GM23338 (cell line): ENCODE results near the gene IQGAP1. TPM values are rescaled to one million over a fixed set of nuclear protein-coding genes. Genes with fewer than 3 reads are reported as not detected.
A peak's percentile ranks its signal among the peaks of the same experiment; 100 is the strongest.

Experiments
- ATAC-seq: fragments of 200-7000 bp; cut with Tn5 transposase; 3 replicates; pipeline ENCODE4 v1.9.1; 2020
- DNase-seq: peaks from one replicate; pipeline ENCODE4 v3.0.0-alpha.2; 2015; ENCODE audit warnings: low spot score
- H2AFZ ChIP-seq: fragments of 200-600 bp; sonication (generic); 2 replicates; pipeline ENCODE4 v1.8.0; 2016; ENCODE audit warnings: antibody characterized with exemption, mild to moderate bottlenecking, moderate library complexity
- H3F3A ChIP-seq: fragments of 200-600 bp; sonication (generic); replicated peaks from 2 replicates; pipeline ENCODE4 v1.8.0; 2017; ENCODE audit warnings: antibody characterized with exemption, mixed run types, low read depth
- H3K27ac ChIP-seq: fragments of 200-600 bp; sonication (generic); 2 replicates; pipeline ENCODE4 v1.6.1; 2016; ENCODE audit warnings: low read depth
- H3K27me3 ChIP-seq: fragments of 200-600 bp; sonication (generic); 2 replicates; pipeline ENCODE4 v1.8.0; 2016; ENCODE audit warnings: mild to moderate bottlenecking, mixed run types, moderate library complexity; ENCODE audit not compliant: insufficient read depth
- H3K36me3 ChIP-seq: fragments of 200-600 bp; sonication (generic); 2 replicates; pipeline ENCODE4 v1.8.0; 2016; ENCODE audit warnings: mild to moderate bottlenecking; ENCODE audit not compliant: insufficient read depth
- H3K4me1 ChIP-seq: fragments of 200-600 bp; sonication (generic); 2 replicates; pipeline ENCODE4 v1.8.0; 2016; ENCODE audit warnings: mild to moderate bottlenecking, moderate library complexity; ENCODE audit not compliant: insufficient read depth
- H3K4me2 ChIP-seq: fragments of 200-600 bp; sonication (generic); 2 replicates; pipeline ENCODE4 v1.7.1; 2017; ENCODE audit warnings: mixed run types
- H3K4me3 ChIP-seq: fragments of 200-600 bp; sonication (generic); 2 replicates; pipeline ENCODE4 v1.6.1; 2016; ENCODE audit warnings: mixed run types
- H3K79me2 ChIP-seq: fragments of 200-600 bp; sonication (generic); replicated peaks from 2 replicates; pipeline ENCODE4 v1.8.0; 2017; ENCODE audit warnings: mild to moderate bottlenecking; ENCODE audit not compliant: insufficient read depth
- H3K9me2 ChIP-seq: fragments of 200-600 bp; sonication (generic); 2 replicates; pipeline ENCODE4 v1.8.0; 2017; ENCODE audit not compliant: insufficient read depth
- H4K20me1 ChIP-seq: fragments of 200-600 bp; sonication (generic); replicated peaks from 2 replicates; pipeline ENCODE4 v1.8.0; 2017; ENCODE audit warnings: mild to moderate bottlenecking; ENCODE audit not compliant: insufficient read depth
- H3K27ac Mint-ChIP-seq: 2 replicates; pipeline ENCODE4 v1.8.0; 2020; ENCODE audit warnings: inconsistent platforms, mild to moderate bottlenecking, moderate library complexity, mixed read lengths
- H3K27me3 Mint-ChIP-seq: 3 replicates; pipeline ENCODE4 v1.8.0; 2022; ENCODE audit warnings: low read depth, mild to moderate bottlenecking, moderate library complexity, mixed read lengths, inconsistent platforms; ENCODE audit not compliant: insufficient read depth, poor library complexity
- H3K36me3 Mint-ChIP-seq: 3 replicates; pipeline ENCODE4 v1.8.0; 2021; ENCODE audit warnings: low read depth, mild to moderate bottlenecking, inconsistent platforms, moderate library complexity, mixed read lengths
- H3K4me1 Mint-ChIP-seq: 3 replicates; pipeline ENCODE4 v1.8.0; 2020; ENCODE audit warnings: mild to moderate bottlenecking, inconsistent platforms, mixed read lengths
- H3K4me3 Mint-ChIP-seq: 3 replicates; pipeline ENCODE4 v1.8.0; 2021; ENCODE audit warnings: moderate library complexity, mild to moderate bottlenecking, inconsistent platforms, mixed read lengths
- H3K9me3 Mint-ChIP-seq: 3 replicates; pipeline ENCODE4 v1.8.0; 2020; ENCODE audit warnings: moderate library complexity, mild to moderate bottlenecking, inconsistent platforms, mixed read lengths
- CREB1 ChIP-seq: fragments of 250-450 bp; sonication (Bioruptor Pico); IDR thresholded peaks from 2 replicates; pipeline ENCODE4 v1.5.0; 2020; ENCODE audit warnings: low read depth, mild to moderate bottlenecking, moderate library complexity
- EZH2 ChIP-seq: fragments of 200-600 bp; sonication (generic); IDR thresholded peaks from one replicate; pipeline ENCODE4 v1.8.0; 2017; ENCODE audit warnings: antibody characterized with exemption, mild to moderate bottlenecking, low read depth; ENCODE audit not compliant: unreplicated experiment
- JUNB ChIP-seq: IDR thresholded peaks from one replicate; pipeline ENCODE4 v1.6.1; 2016; ENCODE audit warnings: antibody characterized with exemption; ENCODE audit not compliant: unreplicated experiment
- NANOG ChIP-seq: IDR thresholded peaks from 2 replicates; pipeline ENCODE4 v1.6.1; 2016; ENCODE audit warnings: antibody characterized with exemption, borderline replicate concordance
- STAT1 ChIP-seq: IDR thresholded peaks from one replicate; pipeline ENCODE4 v1.6.1; 2016; ENCODE audit warnings: antibody characterized with exemption; ENCODE audit not compliant: unreplicated experiment
- ZNF114 ChIP-seq: fragments of 250-450 bp; sonication (Bioruptor Pico); IDR thresholded peaks from 2 replicates; pipeline ENCODE4 v1.5.0; 2020; ENCODE audit warnings: mild to moderate bottlenecking, moderate library complexity
- ZNF331 ChIP-seq: fragments of 250-450 bp; sonication (Bioruptor Pico); IDR thresholded peaks from 2 replicates; pipeline ENCODE4 v1.5.0; 2020; ENCODE audit warnings: low read depth, mild to moderate bottlenecking, moderate library complexity
- polyA plus RNA-seq: library from polyadenylated mRNA; unstranded; fragments of >200 nt; fragmentation: Nextera tagmentation; extraction: Ambion mirVana; gene quantifications from 2 replicates; pipeline ENCODE4 v1.2.1, GENCODE V29; 2016
- total RNA-seq: library from RNA; depleted of rRNA; stranded (reverse); fragments of >200 nt; shearing (Covaris generic); gene quantifications from 2 replicates; pipeline ENCODE4 v1.2.3, GENCODE V29; 2014
- TF ChIP-seq, protein P1 (sequence below), 2 experiments: fragments of 200-600 bp in 1 of 2; sonication (generic) in 1 of 2; conservative IDR thresholded peaks; 2 replicates each; pipeline versions ENCODE4 v1.5.1 to v1.6.1; 2016 to 2017; ENCODE audit warnings: antibody characterized with exemption in 2 of 2, low read depth in 2 of 2, mild to moderate bottlenecking in 2 of 2, moderate library complexity in 1 of 2
- TF ChIP-seq, protein P2 (sequence below): IDR thresholded peaks from one replicate; pipeline ENCODE4 v1.6.1; 2018; ENCODE audit warnings: antibody characterized with exemption; ENCODE audit not compliant: unreplicated experiment
- TF ChIP-seq, protein P3 (sequence below): fragments of 250-450 bp; sonication (Bioruptor Pico); IDR thresholded peaks from 2 replicates; pipeline ENCODE4 v1.5.0; 2020; ENCODE audit warnings: mild to moderate bottlenecking, moderate library complexity

Gene IQGAP1
- total and polyA plus RNA-seq, 2 experiments from 2014 or later, result 92.7 to 159 TPM

DNA sequence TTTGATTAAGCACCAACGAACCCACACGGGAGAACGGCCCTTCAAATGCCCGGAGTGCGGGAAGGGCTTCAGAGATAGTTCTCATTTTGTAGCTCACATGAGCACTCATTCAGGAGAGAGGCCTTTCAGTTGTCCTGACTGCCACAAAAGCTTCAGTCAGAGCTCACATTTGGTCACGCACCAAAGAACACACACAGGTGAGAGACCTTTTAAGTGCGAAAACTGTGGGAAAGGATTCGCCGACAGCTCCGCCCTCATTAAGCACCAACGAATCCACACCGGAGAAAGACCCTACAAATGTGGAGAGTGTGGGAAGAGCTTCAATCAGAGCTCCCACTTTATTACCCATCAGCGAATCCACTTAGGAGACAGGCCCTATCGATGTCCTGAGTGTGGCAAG is 27.3 kb upstream of the IQGAP1 start:
- H3K27ac ChIP-seq, result no peak overlapping the region
- no peaks in the 10 kb centered on the region; the same call in 2 of the 3 replicates for H3K9me3 Mint-ChIP-seq
- no peak overlapping the region for H3K4me2 ChIP-seq
- no peak overlapping the region for H3K4me3 ChIP-seq
- no peak overlapping the region for H2AFZ ChIP-seq
- no peak for ATAC-seq
- H3K4me1 ChIP-seq, result no peaks in the 10 kb centered on the region
- H3K27ac Mint-ChIP-seq, result no peak overlapping the region
- peaks cover 6% of the 10 kb centered on the region; the same call in 1 of the 3 replicates for H3K36me3 Mint-ChIP-seq
- no peaks in the 10 kb centered on the region for H3K27me3 ChIP-seq
- no peak overlapping the region for H3K4me3 Mint-ChIP-seq
- H3K79me2 ChIP-seq, result no peaks in the 10 kb centered on the region
- H3F3A ChIP-seq, result 0 out of 2 replicates have a peak, but pooled peaks cover 4% of the 10 kb centered on the region
- H3K9me2 ChIP-seq, result no peaks in the 10 kb centered on the region
- H3K4me1 Mint-ChIP-seq, result peaks cover 13% of the 10 kb centered on the region
- no peaks in the 10 kb centered on the region for H3K27me3 Mint-ChIP-seq
- no peak for DNase-seq
- H3K36me3 ChIP-seq, result no peaks in the 10 kb centered on the region
- no peaks in the 10 kb centered on the region for H4K20me1 ChIP-seq
- TF ChIP-seq, protein P1, sequence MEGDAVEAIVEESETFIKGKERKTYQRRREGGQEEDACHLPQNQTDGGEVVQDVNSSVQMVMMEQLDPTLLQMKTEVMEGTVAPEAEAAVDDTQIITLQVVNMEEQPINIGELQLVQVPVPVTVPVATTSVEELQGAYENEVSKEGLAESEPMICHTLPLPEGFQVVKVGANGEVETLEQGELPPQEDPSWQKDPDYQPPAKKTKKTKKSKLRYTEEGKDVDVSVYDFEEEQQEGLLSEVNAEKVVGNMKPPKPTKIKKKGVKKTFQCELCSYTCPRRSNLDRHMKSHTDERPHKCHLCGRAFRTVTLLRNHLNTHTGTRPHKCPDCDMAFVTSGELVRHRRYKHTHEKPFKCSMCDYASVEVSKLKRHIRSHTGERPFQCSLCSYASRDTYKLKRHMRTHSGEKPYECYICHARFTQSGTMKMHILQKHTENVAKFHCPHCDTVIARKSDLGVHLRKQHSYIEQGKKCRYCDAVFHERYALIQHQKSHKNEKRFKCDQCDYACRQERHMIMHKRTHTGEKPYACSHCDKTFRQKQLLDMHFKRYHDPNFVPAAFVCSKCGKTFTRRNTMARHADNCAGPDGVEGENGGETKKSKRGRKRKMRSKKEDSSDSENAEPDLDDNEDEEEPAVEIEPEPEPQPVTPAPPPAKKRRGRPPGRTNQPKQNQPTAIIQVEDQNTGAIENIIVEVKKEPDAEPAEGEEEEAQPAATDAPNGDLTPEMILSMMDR (conservative IDR thresholded peaks at IDR 0.05; ENCODE audit: low read depth in 2 of 2), result no peak

DNA sequence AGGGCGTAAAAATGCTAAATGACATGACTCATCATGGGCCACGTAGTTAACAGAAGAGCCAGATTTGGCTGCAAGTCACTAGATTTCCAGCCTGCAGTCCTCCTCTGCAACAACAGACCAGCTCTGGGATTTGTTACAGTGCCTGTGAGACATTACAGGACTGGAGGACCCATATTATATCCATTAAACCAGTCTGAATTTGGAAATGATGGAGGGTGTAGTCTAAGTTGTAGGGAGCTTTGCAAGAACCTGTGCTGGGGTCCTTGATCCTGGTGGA is 25.2 kb upstream of the IQGAP1 start:
- Histone ChIP-seq H4K20me1 (no peaks in the 10 kb centered on the region), H3K79me2 (no peaks in the 10 kb centered on the region), H3K36me3 (no peaks in the 10 kb centered on the region), H3F3A (0 out of 2 replicates have a peak, but pooled peaks cover 4% of the 10 kb centered on the region), H3K4me3 (no peak overlapping the region), H2AFZ (no peak overlapping the region), H3K27me3 (no peaks in the 10 kb centered on the region), H3K4me1 (no peaks in the 10 kb centered on the region), H3K4me2 (no peak overlapping the region), H3K27ac (no peak overlapping the region), H3K9me2 (no peaks in the 10 kb centered on the region)
- Mint-ChIP-seq H3K4me1 (peaks cover 13% of the 10 kb centered on the region), H3K36me3 (peaks cover 6% of the 10 kb centered on the region; the same call in 1 of the 3 replicates), H3K27ac (peak overlapping the region; percentile 68), H3K9me3 (no peaks in the 10 kb centered on the region; the same call in 2 of the 3 replicates), H3K4me3 (no peak overlapping the region), H3K27me3 (no peaks in the 10 kb centered on the region)
- DNase-seq (no peak), ATAC-seq (no peak)
- no peak for TF ChIP-seq EZH2
- TF ChIP-seq, protein P2, sequence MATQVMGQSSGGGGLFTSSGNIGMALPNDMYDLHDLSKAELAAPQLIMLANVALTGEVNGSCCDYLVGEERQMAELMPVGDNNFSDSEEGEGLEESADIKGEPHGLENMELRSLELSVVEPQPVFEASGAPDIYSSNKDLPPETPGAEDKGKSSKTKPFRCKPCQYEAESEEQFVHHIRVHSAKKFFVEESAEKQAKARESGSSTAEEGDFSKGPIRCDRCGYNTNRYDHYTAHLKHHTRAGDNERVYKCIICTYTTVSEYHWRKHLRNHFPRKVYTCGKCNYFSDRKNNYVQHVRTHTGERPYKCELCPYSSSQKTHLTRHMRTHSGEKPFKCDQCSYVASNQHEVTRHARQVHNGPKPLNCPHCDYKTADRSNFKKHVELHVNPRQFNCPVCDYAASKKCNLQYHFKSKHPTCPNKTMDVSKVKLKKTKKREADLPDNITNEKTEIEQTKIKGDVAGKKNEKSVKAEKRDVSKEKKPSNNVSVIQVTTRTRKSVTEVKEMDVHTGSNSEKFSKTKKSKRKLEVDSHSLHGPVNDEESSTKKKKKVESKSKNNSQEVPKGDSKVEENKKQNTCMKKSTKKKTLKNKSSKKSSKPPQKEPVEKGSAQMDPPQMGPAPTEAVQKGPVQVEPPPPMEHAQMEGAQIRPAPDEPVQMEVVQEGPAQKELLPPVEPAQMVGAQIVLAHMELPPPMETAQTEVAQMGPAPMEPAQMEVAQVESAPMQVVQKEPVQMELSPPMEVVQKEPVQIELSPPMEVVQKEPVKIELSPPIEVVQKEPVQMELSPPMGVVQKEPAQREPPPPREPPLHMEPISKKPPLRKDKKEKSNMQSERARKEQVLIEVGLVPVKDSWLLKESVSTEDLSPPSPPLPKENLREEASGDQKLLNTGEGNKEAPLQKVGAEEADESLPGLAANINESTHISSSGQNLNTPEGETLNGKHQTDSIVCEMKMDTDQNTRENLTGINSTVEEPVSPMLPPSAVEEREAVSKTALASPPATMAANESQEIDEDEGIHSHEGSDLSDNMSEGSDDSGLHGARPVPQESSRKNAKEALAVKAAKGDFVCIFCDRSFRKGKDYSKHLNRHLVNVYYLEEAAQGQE, result no peak
- no peak for TF ChIP-seq ZNF331 (CRISPR knock-in tag)
- no peak for TF ChIP-seq STAT1
- TF ChIP-seq ZNF114 (CRISPR knock-in tag), result no peak
- TF ChIP-seq CREB1, result no peak
- TF ChIP-seq JUNB, result no peak
- TF ChIP-seq NANOG, result no peak
- TF ChIP-seq, protein P3, sequence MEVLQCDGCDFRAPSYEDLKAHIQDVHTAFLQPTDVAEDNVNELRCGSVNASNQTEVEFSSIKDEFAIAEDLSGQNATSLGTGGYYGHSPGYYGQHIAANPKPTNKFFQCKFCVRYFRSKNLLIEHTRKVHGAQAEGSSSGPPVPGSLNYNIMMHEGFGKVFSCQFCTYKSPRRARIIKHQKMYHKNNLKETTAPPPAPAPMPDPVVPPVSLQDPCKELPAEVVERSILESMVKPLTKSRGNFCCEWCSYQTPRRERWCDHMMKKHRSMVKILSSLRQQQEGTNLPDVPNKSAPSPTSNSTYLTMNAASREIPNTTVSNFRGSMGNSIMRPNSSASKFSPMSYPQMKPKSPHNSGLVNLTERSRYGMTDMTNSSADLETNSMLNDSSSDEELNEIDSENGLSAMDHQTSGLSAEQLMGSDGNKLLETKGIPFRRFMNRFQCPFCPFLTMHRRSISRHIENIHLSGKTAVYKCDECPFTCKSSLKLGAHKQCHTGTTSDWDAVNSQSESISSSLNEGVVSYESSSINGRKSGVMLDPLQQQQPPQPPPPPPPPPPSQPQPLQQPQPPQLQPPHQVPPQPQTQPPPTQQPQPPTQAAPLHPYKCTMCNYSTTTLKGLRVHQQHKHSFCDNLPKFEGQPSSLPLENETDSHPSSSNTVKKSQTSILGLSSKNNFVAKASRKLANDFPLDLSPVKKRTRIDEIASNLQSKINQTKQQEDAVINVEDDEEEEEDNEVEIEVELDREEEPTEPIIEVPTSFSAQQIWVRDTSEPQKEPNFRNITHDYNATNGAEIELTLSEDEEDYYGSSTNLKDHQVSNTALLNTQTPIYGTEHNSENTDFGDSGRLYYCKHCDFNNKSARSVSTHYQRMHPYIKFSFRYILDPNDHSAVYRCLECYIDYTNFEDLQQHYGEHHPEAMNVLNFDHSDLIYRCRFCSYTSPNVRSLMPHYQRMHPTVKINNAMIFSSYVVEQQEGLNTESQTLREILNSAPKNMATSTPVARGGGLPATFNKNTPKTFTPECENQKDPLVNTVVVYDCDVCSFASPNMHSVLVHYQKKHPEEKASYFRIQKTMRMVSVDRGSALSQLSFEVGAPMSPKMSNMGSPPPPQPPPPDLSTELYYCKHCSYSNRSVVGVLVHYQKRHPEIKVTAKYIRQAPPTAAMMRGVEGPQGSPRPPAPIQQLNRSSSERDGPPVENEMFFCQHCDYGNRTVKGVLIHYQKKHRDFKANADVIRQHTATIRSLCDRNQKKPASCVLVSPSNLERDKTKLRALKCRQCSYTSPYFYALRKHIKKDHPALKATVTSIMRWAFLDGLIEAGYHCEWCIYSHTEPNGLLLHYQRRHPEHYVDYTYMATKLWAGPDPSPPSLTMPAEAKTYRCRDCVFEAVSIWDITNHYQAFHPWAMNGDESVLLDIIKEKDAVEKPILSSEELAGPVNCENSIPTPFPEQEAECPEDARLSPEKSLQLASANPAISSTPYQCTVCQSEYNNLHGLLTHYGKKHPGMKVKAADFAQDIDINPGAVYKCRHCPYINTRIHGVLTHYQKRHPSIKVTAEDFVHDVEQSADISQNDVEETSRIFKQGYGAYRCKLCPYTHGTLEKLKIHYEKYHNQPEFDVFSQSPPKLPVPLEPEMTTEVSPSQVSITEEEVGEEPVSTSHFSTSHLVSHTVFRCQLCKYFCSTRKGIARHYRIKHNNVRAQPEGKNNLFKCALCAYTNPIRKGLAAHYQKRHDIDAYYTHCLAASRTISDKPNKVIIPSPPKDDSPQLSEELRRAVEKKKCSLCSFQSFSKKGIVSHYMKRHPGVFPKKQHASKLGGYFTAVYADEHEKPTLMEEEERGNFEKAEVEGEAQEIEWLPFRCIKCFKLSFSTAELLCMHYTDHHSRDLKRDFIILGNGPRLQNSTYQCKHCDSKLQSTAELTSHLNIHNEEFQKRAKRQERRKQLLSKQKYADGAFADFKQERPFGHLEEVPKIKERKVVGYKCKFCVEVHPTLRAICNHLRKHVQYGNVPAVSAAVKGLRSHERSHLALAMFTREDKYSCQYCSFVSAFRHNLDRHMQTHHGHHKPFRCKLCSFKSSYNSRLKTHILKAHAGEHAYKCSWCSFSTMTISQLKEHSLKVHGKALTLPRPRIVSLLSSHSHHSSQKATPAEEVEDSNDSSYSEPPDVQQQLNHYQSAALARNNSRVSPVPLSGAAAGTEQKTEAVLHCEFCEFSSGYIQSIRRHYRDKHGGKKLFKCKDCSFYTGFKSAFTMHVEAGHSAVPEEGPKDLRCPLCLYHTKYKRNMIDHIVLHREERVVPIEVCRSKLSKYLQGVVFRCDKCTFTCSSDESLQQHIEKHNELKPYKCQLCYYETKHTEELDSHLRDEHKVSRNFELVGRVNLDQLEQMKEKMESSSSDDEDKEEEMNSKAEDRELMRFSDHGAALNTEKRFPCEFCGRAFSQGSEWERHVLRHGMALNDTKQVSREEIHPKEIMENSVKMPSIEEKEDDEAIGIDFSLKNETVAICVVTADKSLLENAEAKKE (CRISPR knock-in tag), result no peak
